Gastrocnemius medialis (tissue), 4 donors: Measurements from ENCODE around the gene NDUFS8. TPM values are rescaled to one million over a fixed set of nuclear protein-coding genes. Genes with fewer than 3 reads are reported as not detected.
A peak's percentile ranks its signal among the peaks of the same experiment; 100 is the strongest.
"Not testable (repeated sequence)": the region's sequence is repeated elsewhere in the genome, so short reads cannot be mapped to it uniquely, and the experiment has no call there.

ENCODE experiments used
- ATAC-seq, 2 donors: fragments of 150-250 bp; one replicate each; pipeline ENCODE4 v1.9.1; 2016
- DNase-seq, 2 donors: peaks; one replicate each; pipeline ENCODE4 v3.0.0-alpha.2; 2019
- H3K27ac ChIP-seq, 4 donors: fragments of 200-600 bp; sonication (generic); 1 replicate in 1 of 4; 2 replicates in 3 of 4; pipeline ENCODE4 v1.5.1; 2016 to 2018; ENCODE audit warnings: mild to moderate bottlenecking in 2 of 4, moderate library complexity in 1 of 4
- H3K27me3 ChIP-seq, 3 donors: fragments of 200-600 bp; sonication (generic) in 2 of 3; 1 replicate in 1 of 3; 2 replicates in 2 of 3; pipeline versions ENCODE4 v1.5.1 to v1.6.0; 2016 to 2019; ENCODE audit warnings: mild to moderate bottlenecking in 1 of 3, moderate library complexity in 1 of 3
- H3K36me3 ChIP-seq, 2 donors: fragments of 200-600 bp; sonication (generic) in 1 of 2; one replicate each; pipeline ENCODE4 v1.5.1; 2017 to 2018
- H3K4me1 ChIP-seq, 2 donors: fragments of 200-600 bp; sonication (generic) in 1 of 2; one replicate each; pipeline ENCODE4 v1.5.1; 2016 to 2017; ENCODE audit warnings: mild to moderate bottlenecking in 2 of 2
- H3K4me3 ChIP-seq, 4 donors: fragments of 200-600 bp; sonication (generic) in 3 of 4; 1 replicate in 1 of 4; 2 replicates in 3 of 4; pipeline ENCODE4 v1.5.1; 2016 to 2019; ENCODE audit warnings: mild to moderate bottlenecking in 2 of 4
- H3K9me3 ChIP-seq, 3 donors: fragments of 200-600 bp; sonication (generic) in 2 of 3; 1 replicate in 1 of 3; 2 replicates in 2 of 3; pipeline ENCODE4 v1.5.1; 2016 to 2019
- POLR2A ChIP-seq, 2 donors: fragments of 450-650 bp; IDR thresholded peaks; one replicate each; pipeline ENCODE4 v1.6.1; 2017; ENCODE audit warnings: antibody characterized with exemption in 2 of 2, mild to moderate bottlenecking in 2 of 2, moderate library complexity in 2 of 2
- in situ Hi-C, 4 donors: fragments of 200-750 bp; cut with MboI; loops; one replicate each; pipeline versions ENCODE4 v1.15.0 to v1.8.0; 2017; ENCODE audit warnings: low sequenced_read_pairs in 4 of 4
- intact Hi-C: fragments of 100-400 bp; cut with DNase I; formaldehyde crosslinking; loops from one replicate; pipeline ENCODE4 v1.15.1; 2023; ENCODE audit warnings: low total_unique reads
- total RNA-seq, 4 donors: library from RNA; depleted of rRNA; stranded (reverse); fragments of >200 nt; gene quantifications; one replicate each; pipeline versions ENCODE4 v1.1.0 to v1.2.3, GENCODE V29; 2016
- TF ChIP-seq, protein P1 (sequence below), 5 experiments: fragments of 450-650 bp in 3 of 5; fragments of 200-600 bp in 2 of 5; sonication (generic) in 2 of 5; IDR thresholded peaks in 4 of 5; conservative IDR thresholded peaks in 1 of 5; 1 replicate in 4 of 5; 2 replicates in 1 of 5; pipeline ENCODE4 v1.5.1; 2016 to 2019; ENCODE audit warnings: antibody characterized with exemption in 5 of 5, mild to moderate bottlenecking in 3 of 5, moderate library complexity in 3 of 5

The NDUFS8 gene
- total RNA-seq, 4 donors from 2014 or later, result 242 to 432 (median 307) TPM

DNA sequence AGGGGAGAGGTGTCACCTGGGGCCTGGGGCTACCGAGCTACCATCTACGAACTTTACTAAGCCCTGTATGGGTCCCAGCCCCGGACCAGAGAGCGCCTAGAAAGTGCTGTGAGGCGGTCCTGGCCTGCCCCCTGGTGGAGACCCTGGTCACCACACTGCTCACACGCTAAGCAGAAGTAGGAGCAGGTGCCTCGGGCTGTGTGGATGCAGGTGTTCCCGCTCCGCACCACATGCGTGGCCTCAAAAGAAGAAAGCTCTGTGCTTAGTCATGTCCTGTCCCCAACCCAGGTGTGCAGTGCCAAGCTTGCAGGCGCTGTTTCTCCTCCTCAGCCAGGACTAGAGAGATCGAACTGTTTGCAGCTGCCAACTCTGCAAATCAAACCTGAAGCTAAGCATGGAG lies 36.7 kb upstream of the NDUFS8 start:
- in situ Hi-C loops, H3K4me3 ChIP-seq, ATAC-seq, H3K4me1 ChIP-seq, intact Hi-C loops, H3K36me3 ChIP-seq, H3K9me3 ChIP-seq, H3K27ac ChIP-seq, DNase-seq: not testable (repeated sequence)
- TF ChIP-seq, protein P1, sequence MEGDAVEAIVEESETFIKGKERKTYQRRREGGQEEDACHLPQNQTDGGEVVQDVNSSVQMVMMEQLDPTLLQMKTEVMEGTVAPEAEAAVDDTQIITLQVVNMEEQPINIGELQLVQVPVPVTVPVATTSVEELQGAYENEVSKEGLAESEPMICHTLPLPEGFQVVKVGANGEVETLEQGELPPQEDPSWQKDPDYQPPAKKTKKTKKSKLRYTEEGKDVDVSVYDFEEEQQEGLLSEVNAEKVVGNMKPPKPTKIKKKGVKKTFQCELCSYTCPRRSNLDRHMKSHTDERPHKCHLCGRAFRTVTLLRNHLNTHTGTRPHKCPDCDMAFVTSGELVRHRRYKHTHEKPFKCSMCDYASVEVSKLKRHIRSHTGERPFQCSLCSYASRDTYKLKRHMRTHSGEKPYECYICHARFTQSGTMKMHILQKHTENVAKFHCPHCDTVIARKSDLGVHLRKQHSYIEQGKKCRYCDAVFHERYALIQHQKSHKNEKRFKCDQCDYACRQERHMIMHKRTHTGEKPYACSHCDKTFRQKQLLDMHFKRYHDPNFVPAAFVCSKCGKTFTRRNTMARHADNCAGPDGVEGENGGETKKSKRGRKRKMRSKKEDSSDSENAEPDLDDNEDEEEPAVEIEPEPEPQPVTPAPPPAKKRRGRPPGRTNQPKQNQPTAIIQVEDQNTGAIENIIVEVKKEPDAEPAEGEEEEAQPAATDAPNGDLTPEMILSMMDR (IDR thresholded peaks at IDR 0.05 in 4 of 5, conservative IDR thresholded peaks at IDR 0.05 in 1 of 5), result peak in 4 of 5 experiments; percentile 5 to 41 (median 36)
- peaks cover 0 to 13% (median 0%) of the 10 kb centered on the region in 3 donors for H3K27me3 ChIP-seq

- H3K4me3 ChIP-seq, H3K36me3 ChIP-seq, ATAC-seq, intact Hi-C loops, DNase-seq, H3K9me3 ChIP-seq, H3K4me1 ChIP-seq, in situ Hi-C loops, H3K27ac ChIP-seq: not testable (repeated sequence)
- peaks cover 0 to 13% (median 0%) of the 10 kb centered on the region in 3 donors for H3K27me3 ChIP-seq
Observed at GRCh38 chr11:67994387-67994786, 36.1 kb upstream of the NDUFS8 start.

GRCh38 chr11:67995129-67995528 lies 35.4 kb upstream of the NDUFS8 start:
- in situ Hi-C loops, DNase-seq, intact Hi-C loops, H3K9me3 ChIP-seq, ATAC-seq, H3K27ac ChIP-seq, H3K4me3 ChIP-seq, H3K36me3 ChIP-seq, H3K4me1 ChIP-seq: not testable (repeated sequence)
- peaks cover 0 to 13% (median 0%) of the 10 kb centered on the region in 3 donors for H3K27me3 ChIP-seq

GRCh38 chr11:67995579-67995978 lies 34.9 kb upstream of the NDUFS8 start:
- intact Hi-C loops, H3K4me1 ChIP-seq, DNase-seq, H3K4me3 ChIP-seq, ATAC-seq, in situ Hi-C loops, H3K27ac ChIP-seq, H3K9me3 ChIP-seq, H3K36me3 ChIP-seq: not testable (repeated sequence)
- peaks cover 0 to 13% (median 0%) of the 10 kb centered on the region in 3 donors for H3K27me3 ChIP-seq

GRCh38 chr11:67996051-67996450 lies 34.4 kb upstream of the NDUFS8 start:
- H3K27ac ChIP-seq, result no peak overlapping the region
- TF ChIP-seq, protein P1 (IDR thresholded peaks at IDR 0.05 in 4 of 5, conservative IDR thresholded peaks at IDR 0.05 in 1 of 5), result no peak
- TF ChIP-seq POLR2A (IDR thresholded peaks at IDR 0.05), result no peak
- in situ Hi-C loops, result no loop called here
- DNase-seq (no peak), ATAC-seq (no peak)
- no peaks in the 10 kb centered on the region for H3K9me3 ChIP-seq
- H3K27me3 ChIP-seq, result peaks cover 0 to 10% (median 0%) of the 10 kb centered on the region in 3 donors
- H3K36me3 ChIP-seq, result no peaks in the 10 kb centered on the region
- intact Hi-C loops, result no loop called here
- H3K4me3 ChIP-seq, result no peak overlapping the region
- H3K4me1 ChIP-seq, result no peaks in the 10 kb centered on the region

DNA sequence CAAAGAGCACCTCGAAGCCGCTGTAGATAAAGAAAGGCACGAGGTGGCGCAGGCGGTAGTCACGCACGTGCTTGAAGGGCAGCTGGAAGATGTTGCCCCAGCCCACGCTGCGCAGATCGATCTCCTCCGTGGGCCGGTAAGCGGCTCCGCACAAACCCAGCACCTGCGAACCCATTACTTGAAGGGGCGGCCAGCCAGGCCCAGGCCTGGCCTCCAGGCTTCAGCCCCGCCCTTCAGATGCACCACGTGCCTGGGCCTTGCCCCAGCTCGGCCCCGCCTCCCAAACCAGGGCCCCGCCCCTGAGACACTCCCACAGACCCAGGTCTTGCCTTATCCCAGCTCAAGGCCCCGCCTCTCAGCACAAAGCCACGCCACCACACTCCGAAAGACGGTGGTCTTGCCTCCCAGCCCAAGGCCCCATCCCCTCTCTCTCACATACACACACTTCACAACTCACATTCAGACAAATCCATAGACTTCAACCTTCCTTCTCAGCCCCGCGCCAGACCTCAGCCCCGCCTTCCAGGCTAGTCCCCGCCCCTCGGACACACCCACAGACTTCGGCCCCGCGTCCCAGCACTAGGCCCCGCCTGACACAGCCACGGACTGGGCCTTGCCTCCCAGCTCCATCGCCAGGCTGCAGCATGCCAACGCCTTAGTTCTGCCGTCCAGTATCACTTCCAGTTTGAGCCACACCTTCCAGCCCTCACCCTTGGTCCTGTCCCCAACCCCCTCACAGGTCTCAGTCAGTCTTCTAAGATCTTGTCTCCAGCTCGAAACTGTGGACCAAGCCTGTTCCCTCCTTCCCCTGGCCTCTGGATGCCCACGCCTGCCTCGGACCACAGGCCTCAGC lies 33.6 kb upstream of the NDUFS8 start:
- TF ChIP-seq, protein P1 (IDR thresholded peaks at IDR 0.05 in 4 of 5, conservative IDR thresholded peaks at IDR 0.05 in 1 of 5), result no peak
- no peak for TF ChIP-seq POLR2A (IDR thresholded peaks at IDR 0.05)
- no peak overlapping the region for H3K4me3 ChIP-seq
- no peaks in the 10 kb centered on the region for H3K9me3 ChIP-seq
- H3K27ac ChIP-seq, result no peak overlapping the region
- in situ Hi-C loops, result no loop called here
- no peaks in the 10 kb centered on the region for H3K4me1 ChIP-seq
- H3K36me3 ChIP-seq, result no peaks in the 10 kb centered on the region
- ATAC-seq (peak in 1 of 2 donors; percentile 55), DNase-seq (no peak)
- peaks cover 0 to 3% (median 0%) of the 10 kb centered on the region in 3 donors for H3K27me3 ChIP-seq
- intact Hi-C loops, result no loop called here
